Sigmoid colon (tissue), 7 donors: ENCODE data around the gene EPB41L3. TPM values are rescaled to one million over a fixed set of nuclear protein-coding genes. Genes with fewer than 3 reads are reported as not detected.

Experiments used
- DNase-seq: peaks from one replicate; pipeline ENCODE4 v3.0.0-alpha.2; 2019
- H3K27ac ChIP-seq, 4 donors: fragments of 200-600 bp; sonication (generic); one replicate each; pipeline ENCODE4 v1.5.1; 2016 to 2019; ENCODE audit warnings: mild to moderate bottlenecking in 1 of 4
- H3K27me3 ChIP-seq, 3 donors: fragments of 200-600 bp; sonication (generic); one replicate each; pipeline ENCODE4 v1.5.1; 2019; ENCODE audit warnings: mild to moderate bottlenecking in 1 of 3
- H3K36me3 ChIP-seq, 4 donors: fragments of 200-600 bp; sonication (generic); one replicate each; pipeline ENCODE4 v1.5.1; 2016 to 2019
- H3K4me1 ChIP-seq, 4 donors: fragments of 200-600 bp; sonication (generic); one replicate each; pipeline ENCODE4 v1.5.1; 2017 to 2019
- H3K4me3 ChIP-seq, 4 donors: fragments of 200-600 bp; sonication (generic); one replicate each; pipeline ENCODE4 v1.5.1; 2017 to 2019; ENCODE audit warnings: mild to moderate bottlenecking in 2 of 4, moderate library complexity in 1 of 4
- H3K9me3 ChIP-seq, 4 donors: fragments of 200-600 bp in 3 of 4; sonication (generic) in 3 of 4; one replicate each; pipeline versions ENCODE4 v1.5.1 to v1.6.1; 2013 to 2019
- CTCF ChIP-seq, 4 experiments: fragments of 450-650 bp in 3 of 4; fragments of 200-600 bp in 1 of 4; IDR thresholded peaks; one replicate each; pipeline ENCODE4 v1.5.1; 2016 to 2019; ENCODE audit warnings: antibody characterized with exemption in 4 of 4, mild to moderate bottlenecking in 3 of 4, moderate library complexity in 2 of 4
- EP300 ChIP-seq, 4 donors: sonication (generic); formaldehyde crosslinking; IDR thresholded peaks; one replicate each; pipeline ENCODE4 v1.6.1; 2017; ENCODE audit warnings: antibody characterized with exemption in 4 of 4
- POLR2A ChIP-seq, 2 donors: fragments of 450-650 bp; IDR thresholded peaks; one replicate each; pipeline ENCODE4 v1.6.1; 2016; ENCODE audit warnings: antibody characterized with exemption in 2 of 2, mild to moderate bottlenecking in 2 of 2, moderate library complexity in 2 of 2
- POLR2AphosphoS5 ChIP-seq, 4 donors: sonication (generic); formaldehyde crosslinking; IDR thresholded peaks; one replicate each; pipeline ENCODE4 v1.6.1; 2017; ENCODE audit warnings: antibody characterized with exemption in 4 of 4
- WGBS, 2 donors: extraction: QIAGEN DNeasy Blood & Tissue Kit; methylation state at CpG; one replicate each; pipeline ENCODE4 v1.1.7; 2013; 5-methylcytosine and 5-hydroxymethylcytosine counted together
- intact Hi-C: fragments of 100-400 bp; cut with DNase I; formaldehyde crosslinking; loops from one replicate; pipeline ENCODE4 v1.15.1; 2023
- polyA plus RNA-seq, 3 donors: library from polyadenylated mRNA; stranded (reverse); fragments of 200-250 nt; gene quantifications; one replicate each; pipeline ENCODE4 v1.2.3, GENCODE V29; 2013
- total RNA-seq, 4 donors: library from RNA; depleted of rRNA; stranded (reverse); fragments of >200 nt; gene quantifications; one replicate each; pipeline ENCODE4 v1.1.0, GENCODE V29; 2016
- donor health status: healthy with polysubstance abuse.
- donor health status: Bipolar disorder and iron deficiency.
- donor health status: healthy.

EPB41L3 gene
- total and polyA plus RNA-seq, 7 donors, result 26.1 to 156 (median 78.8) TPM

- no peak for DNase-seq
- intact Hi-C loops, result loop anchor here (2.0 kb wide), 1 partner anchor 87 kb away; no protein-coding TSS in a partner anchor
- Histone ChIP-seq H3K4me1 (peaks cover 0 to 59% (median 10%) of the 10 kb centered on the region in 4 donors), H3K36me3 (no peaks in the 10 kb centered on the region), H3K27me3 (no peaks in the 10 kb centered on the region), H3K9me3 (no peaks in the 10 kb centered on the region), H3K27ac (peak overlapping the region in 2 of 4 donors; percentile 72 to 74), H3K4me3 (peak overlapping the region in 2 of 4 donors; percentile 5 to 38)
- 61 to 82% methylated on average over 7 of the region's 7 CpGs for WGBS, 2 donors
- TF ChIP-seq EP300 (IDR thresholded peaks at IDR 0.05) (no peak), CTCF (IDR thresholded peaks at IDR 0.05) (no peak), POLR2AphosphoS5 (IDR thresholded peaks at IDR 0.05) (no peak), POLR2A (IDR thresholded peaks at IDR 0.05) (no peak)
Measured at GRCh38 chr18:5457462-5457957, 86.3 kb downstream of the EPB41L3 start.

- no peak for TF ChIP-seq EP300 (IDR thresholded peaks at IDR 0.05)
- no peak for TF ChIP-seq POLR2AphosphoS5 (IDR thresholded peaks at IDR 0.05)
- TF ChIP-seq POLR2A (IDR thresholded peaks at IDR 0.05), result no peak
- peak; percentile 30 to 65 (median 50) for TF ChIP-seq CTCF (IDR thresholded peaks at IDR 0.05)
- no peaks in the 10 kb centered on the region for H3K9me3 ChIP-seq
- peak overlapping the region in 3 of 4 donors; percentile 47 to 74 (median 72) for H3K27ac ChIP-seq
- 57 to 81% methylated on average over 15 of the region's 15 CpGs for WGBS, 2 donors
- intact Hi-C loops, result loop anchor here (2.0 kb wide), 1 partner anchor 88 kb away; no protein-coding TSS in a partner anchor
- peak; percentile 68 for DNase-seq
- H3K36me3 ChIP-seq, result no peaks in the 10 kb centered on the region
- H3K4me1 ChIP-seq, result peaks cover 0 to 52% (median 9%) of the 10 kb centered on the region in 4 donors
- peak overlapping the region in 3 of 4 donors; percentile 5 to 38 (median 31) for H3K4me3 ChIP-seq
- no peaks in the 10 kb centered on the region for H3K27me3 ChIP-seq
Measured at GRCh38 chr18:5456577-5457461, 87.0 kb downstream of the EPB41L3 start.

- no peaks in the 10 kb centered on the region for H3K36me3 ChIP-seq
- no peaks in the 10 kb centered on the region for H3K9me3 ChIP-seq
- intact Hi-C loops, result loop anchor here (2.0 kb wide), 1 partner anchor 89 kb away; no protein-coding TSS in a partner anchor
- no peak overlapping the region for H3K4me3 ChIP-seq
- WGBS, 2 donors, result 60 to 87% methylated on average over 7 of the region's 7 CpGs
- peaks cover 0 to 40% (median 3%) of the 10 kb centered on the region in 4 donors for H3K4me1 ChIP-seq
- H3K27ac ChIP-seq, result peak overlapping the region in 1 of 4 donors; percentile 74
- DNase-seq, result no peak
- TF ChIP-seq CTCF (IDR thresholded peaks at IDR 0.05) (no peak), EP300 (IDR thresholded peaks at IDR 0.05) (peak in 2 of 4 donors; percentile 47 to 55), POLR2A (IDR thresholded peaks at IDR 0.05) (no peak), POLR2AphosphoS5 (IDR thresholded peaks at IDR 0.05) (no peak)
- no peaks in the 10 kb centered on the region for H3K27me3 ChIP-seq
Measured at GRCh38 chr18:5455674-5456073, 88.1 kb downstream of the EPB41L3 start.

GRCh38 chr18:5452943-5453443 is 90.8 kb downstream of the EPB41L3 start:
- Histone ChIP-seq H3K36me3 (no peaks in the 10 kb centered on the region), H3K4me3 (no peak overlapping the region), H3K27ac (no peak overlapping the region), H3K27me3 (no peaks in the 10 kb centered on the region), H3K4me1 (peaks cover 0 to 30% (median 2%) of the 10 kb centered on the region in 4 donors), H3K9me3 (no peaks in the 10 kb centered on the region)
- 86 to 87% methylated on average over 2 of the region's 2 CpGs for WGBS, 2 donors
- DNase-seq, result no peak
- intact Hi-C loops, result no loop called here
- no peak for TF ChIP-seq CTCF (IDR thresholded peaks at IDR 0.05)
- TF ChIP-seq POLR2AphosphoS5 (IDR thresholded peaks at IDR 0.05), result no peak
- no peak for TF ChIP-seq POLR2A (IDR thresholded peaks at IDR 0.05)
- no peak for TF ChIP-seq EP300 (IDR thresholded peaks at IDR 0.05)
